ENCODE measurements around the gene HDHD5.

DNA sequence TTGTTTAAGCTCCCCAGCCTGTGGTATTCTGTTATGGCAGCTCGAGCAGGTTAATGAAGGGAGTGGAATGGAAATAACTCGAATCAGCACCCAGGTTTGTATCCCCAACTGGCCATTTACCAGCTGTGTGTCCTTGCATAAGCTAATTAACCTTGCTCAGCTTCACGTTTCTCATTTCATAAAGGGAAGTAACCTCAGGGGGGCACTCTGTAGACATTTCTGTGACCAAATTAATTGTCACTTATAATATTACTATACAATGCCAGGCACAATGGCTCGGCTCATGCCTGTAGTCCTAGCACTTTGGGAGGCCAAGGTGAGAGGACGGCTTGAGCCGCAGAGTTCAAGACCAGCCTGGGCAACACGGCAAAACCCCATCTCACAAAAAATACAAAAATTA lies 46.4 kb upstream of the HDHD5 start:
- TF ChIP-seq, protein P1, sequence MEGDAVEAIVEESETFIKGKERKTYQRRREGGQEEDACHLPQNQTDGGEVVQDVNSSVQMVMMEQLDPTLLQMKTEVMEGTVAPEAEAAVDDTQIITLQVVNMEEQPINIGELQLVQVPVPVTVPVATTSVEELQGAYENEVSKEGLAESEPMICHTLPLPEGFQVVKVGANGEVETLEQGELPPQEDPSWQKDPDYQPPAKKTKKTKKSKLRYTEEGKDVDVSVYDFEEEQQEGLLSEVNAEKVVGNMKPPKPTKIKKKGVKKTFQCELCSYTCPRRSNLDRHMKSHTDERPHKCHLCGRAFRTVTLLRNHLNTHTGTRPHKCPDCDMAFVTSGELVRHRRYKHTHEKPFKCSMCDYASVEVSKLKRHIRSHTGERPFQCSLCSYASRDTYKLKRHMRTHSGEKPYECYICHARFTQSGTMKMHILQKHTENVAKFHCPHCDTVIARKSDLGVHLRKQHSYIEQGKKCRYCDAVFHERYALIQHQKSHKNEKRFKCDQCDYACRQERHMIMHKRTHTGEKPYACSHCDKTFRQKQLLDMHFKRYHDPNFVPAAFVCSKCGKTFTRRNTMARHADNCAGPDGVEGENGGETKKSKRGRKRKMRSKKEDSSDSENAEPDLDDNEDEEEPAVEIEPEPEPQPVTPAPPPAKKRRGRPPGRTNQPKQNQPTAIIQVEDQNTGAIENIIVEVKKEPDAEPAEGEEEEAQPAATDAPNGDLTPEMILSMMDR (IDR thresholded peaks at IDR 0.05; ENCODE audit: low read depth, low read length), result peak; percentile 78
- TF ChIP-seq EZH2phosphoT487 (IDR thresholded peaks at IDR 0.05; ENCODE audit: low read depth), result no peak
